ENCODE results near the gene TSPAN9. TPM values are rescaled to one million over a fixed set of nuclear protein-coding genes. Genes with fewer than 3 reads are reported as not detected.

The TSPAN9 gene
- total and polyA plus RNA-seq, 2 donors from 2014 or later = 62.4 to 81.6 TPM

DNA sequence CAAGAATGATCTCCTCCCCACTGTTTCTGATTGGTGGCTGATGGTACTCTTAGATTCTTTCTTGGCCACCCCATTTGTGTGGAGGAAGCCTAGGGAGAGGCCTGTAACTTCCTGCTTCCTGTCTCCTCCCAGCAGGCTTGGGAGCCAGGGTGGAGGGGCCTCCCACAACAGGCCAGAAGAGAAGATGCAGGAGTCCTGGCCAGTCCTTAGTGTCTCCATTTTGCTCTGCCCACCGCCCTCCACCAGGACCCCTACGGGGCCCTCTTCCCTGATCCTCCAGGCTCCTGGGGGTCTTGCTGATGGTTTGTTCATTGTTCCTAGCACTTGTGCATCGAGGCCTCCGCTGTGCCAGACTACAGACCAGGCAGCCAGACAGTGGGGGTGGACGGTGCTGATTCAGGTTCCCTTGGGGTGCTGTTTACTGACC is 6.8 kb downstream of the TSPAN9 start:
- DNase-seq (no peak), FAIRE-seq (no peak)
- Histone ChIP-seq H3K9me3 (ENCODE audit: control insufficient read depth in 2 of 3, insufficient read depth in 1 of 3, low read length in 3 of 3) (no peaks in the 10 kb centered on the region), H3K27me3 (ENCODE audit: control insufficient read depth, insufficient read depth, low read length) (no peaks in the 10 kb centered on the region), H3K4me3 (ENCODE audit: low read length in 3 of 3) (peak overlapping the region in 1 of 3 donors; percentile 23), H3K4me1 (ENCODE audit: control insufficient read depth in 2 of 3, insufficient read depth in 2 of 3, low read depth in 1 of 3, low read length in 3 of 3) (peaks cover 0 to 61% (median 55%) of the 10 kb centered on the region in 3 donors), H3K36me3 (ENCODE audit: control insufficient read depth in 2 of 3, insufficient read depth in 3 of 3, low read length in 3 of 3) (no peaks in the 10 kb centered on the region), H3K27ac (ENCODE audit: low read depth in 2 of 2, low read length in 2 of 2) (peak overlapping the region; percentile 11 to 51), H3K9ac (ENCODE audit: low read length in 3 of 3) (peak overlapping the region in 1 of 3 donors; percentile 73)
- intact Hi-C loops (cut with DNase I) = no loop called here
- no peak for TF ChIP-seq CTCF (IDR thresholded peaks at IDR 0.05; ENCODE audit: borderline replicate concordance, extremely low read depth, insufficient read depth)

GRCh38 chr12:3084742-3085141 is 7.6 kb downstream of the TSPAN9 start:
- Histone ChIP-seq H3K9ac (ENCODE audit: low read length in 3 of 3) (peak overlapping the region in 1 of 3 donors; percentile 73), H3K36me3 (ENCODE audit: control insufficient read depth in 2 of 3, insufficient read depth in 3 of 3, low read length in 3 of 3) (no peaks in the 10 kb centered on the region), H3K27ac (ENCODE audit: low read depth in 2 of 2, low read length in 2 of 2) (peak overlapping the region; percentile 80 to 85), H3K4me3 (ENCODE audit: low read length in 3 of 3) (peak overlapping the region in 1 of 3 donors; percentile 30), H3K27me3 (ENCODE audit: control insufficient read depth, insufficient read depth, low read length) (no peaks in the 10 kb centered on the region), H3K9me3 (ENCODE audit: control insufficient read depth in 2 of 3, insufficient read depth in 1 of 3, low read length in 3 of 3) (no peaks in the 10 kb centered on the region), H3K4me1 (ENCODE audit: control insufficient read depth in 2 of 3, insufficient read depth in 2 of 3, low read depth in 1 of 3, low read length in 3 of 3) (peaks cover 0 to 61% (median 55%) of the 10 kb centered on the region in 3 donors)
- no peak for FAIRE-seq
- peak in 4 of 5 donors; percentile 51 to 68 (median 58) for DNase-seq
- no peak for TF ChIP-seq CTCF (IDR thresholded peaks at IDR 0.05; ENCODE audit: borderline replicate concordance, extremely low read depth, insufficient read depth)
- intact Hi-C loops (cut with DNase I) = no loop called here

DNA sequence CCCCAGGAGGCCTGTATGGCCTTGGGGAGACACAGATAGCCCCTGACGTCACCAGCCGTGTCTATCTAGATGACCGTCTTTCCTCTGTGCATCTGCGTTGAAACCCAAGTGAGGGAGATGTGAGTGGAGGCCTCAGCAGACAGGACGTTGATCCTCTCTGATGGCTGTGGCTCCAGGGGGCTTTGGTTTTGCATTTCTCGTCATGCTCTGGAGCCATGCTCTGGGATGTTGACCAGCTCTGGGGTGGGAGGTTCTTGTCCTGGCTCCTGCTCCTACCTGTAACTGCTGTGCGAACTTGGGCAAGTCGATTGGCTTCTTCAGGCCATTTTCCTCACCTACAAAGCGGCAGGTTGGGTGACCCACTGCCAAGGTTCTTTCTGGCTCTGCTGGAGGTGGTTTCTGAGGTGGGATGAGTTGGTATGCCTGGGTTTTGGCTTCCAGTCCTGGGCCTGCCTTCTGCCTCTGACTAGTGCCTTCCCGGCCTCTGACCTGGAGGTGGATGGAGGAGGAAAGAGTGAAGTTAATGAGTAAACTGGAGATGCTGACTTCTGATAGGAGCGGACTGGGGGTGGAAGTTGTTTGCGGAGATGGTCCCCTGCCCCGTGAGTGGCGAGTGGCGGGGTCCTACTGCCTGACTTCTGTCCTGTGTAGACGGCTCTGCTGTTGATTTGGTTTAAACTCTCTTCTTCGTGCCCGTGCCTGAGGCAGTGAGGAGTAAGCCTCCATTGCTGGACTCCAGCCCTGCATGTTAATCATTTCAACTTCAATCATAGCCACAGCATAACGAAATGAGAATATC is 8.4 kb downstream of the TSPAN9 start:
- peaks cover 0 to 68% (median 60%) of the 10 kb centered on the region in 3 donors for H3K4me1 ChIP-seq (ENCODE audit: control insufficient read depth in 2 of 3, insufficient read depth in 2 of 3, low read depth in 1 of 3, low read length in 3 of 3)
- intact Hi-C loops (cut with DNase I) = no loop called here
- no peak for TF ChIP-seq CTCF (IDR thresholded peaks at IDR 0.05; ENCODE audit: borderline replicate concordance, extremely low read depth, insufficient read depth)
- H3K36me3 ChIP-seq (ENCODE audit: control insufficient read depth in 2 of 3, insufficient read depth in 3 of 3, low read length in 3 of 3) = peaks cover 0 to 4% (median 0%) of the 10 kb centered on the region in 3 donors
- H3K9ac ChIP-seq (ENCODE audit: low read length in 3 of 3) = peak overlapping the region in 1 of 3 donors; percentile 73
- DNase-seq = peak in 4 of 5 donors; percentile 46 to 75 (median 68)
- H3K9me3 ChIP-seq (ENCODE audit: control insufficient read depth in 2 of 3, insufficient read depth in 1 of 3, low read length in 3 of 3) = no peaks in the 10 kb centered on the region
- peak overlapping the region in 2 of 3 donors; percentile 8 to 30 for H3K4me3 ChIP-seq (ENCODE audit: low read length in 3 of 3)
- H3K27me3 ChIP-seq (ENCODE audit: control insufficient read depth, insufficient read depth, low read length) = no peaks in the 10 kb centered on the region
- no peak for FAIRE-seq
- peak overlapping the region; percentile 80 to 85 for H3K27ac ChIP-seq (ENCODE audit: low read depth in 2 of 2, low read length in 2 of 2)
